Pericardium fibroblast (primary cell): ENCODE measurements around the gene STK40. TPM values are rescaled to one million over a fixed set of nuclear protein-coding genes. Genes with fewer than 3 reads are reported as not detected.

Source experiments
- total RNA-seq: library from RNA; depleted of rRNA; stranded (reverse); fragments of >200 nt; gene quantifications from 2 replicates; pipeline ENCODE4 v1.2.3, GENCODE V29; 2015

STK40 gene
- total RNA-seq: 11.7 and 21.9 TPM in 2 replicates

GRCh38 chr1:36385410-36386264 is at the start of gene STK40:
Gene STK40, minus strand, starts transcription at chr1:36385924. Its CDS starts 24,592 bp downstream, at chr1:36361332.

GRCh38 chr1:36397378-36398230 is 11.9 kb upstream of the STK40 start, which contains the start of gene LSM10:
Gene LSM10, minus strand, starts transcription at chr1:36397908. Its CDS starts 3,779 bp downstream, at chr1:36394129.

GRCh38 chr1:36323636-36324352 is 61.9 kb downstream of the STK40 start, which contains the start of gene EVA1B:
Gene EVA1B, minus strand, starts transcription at chr1:36323645. Its CDS starts 608 bp downstream, at chr1:36323037.

GRCh38 chr1:36306210-36306901 is 79.4 kb downstream of the STK40 start, which contains the start of gene SH3D21:
Gene SH3D21, plus strand, starts transcription at chr1:36306368. Its CDS starts 53 bp downstream, at chr1:36306421.

Other genes starting within 250 kb of the STK40 start
- gene TRAPPC3, start 236.4 kb downstream of the STK40 start, total RNA-seq: 84.8 and 112 TPM in 2 replicates
- 102 and 188 TPM in 2 replicates for gene MAP7D1, start 229.8 kb downstream of the STK40 start, total RNA-seq
- 58.5 and 62.3 TPM in 2 replicates for gene THRAP3, start 161.5 kb downstream of the STK40 start, total RNA-seq
- 2.4 and 3.2 TPM in 2 replicates for gene SH3D21, start 79.6 kb downstream of the STK40 start, total RNA-seq
- gene EVA1B, start 62.3 kb downstream of the STK40 start, total RNA-seq: 418 and 423 TPM in 2 replicates
- gene LSM10, start 12.0 kb upstream of the STK40 start, total RNA-seq: 33.2 and 38.2 TPM in 2 replicates
- 6.8 and 9.2 TPM in 2 replicates for gene OSCP1, start 64.5 kb upstream of the STK40 start, total RNA-seq
- gene MRPS15, start 78.5 kb upstream of the STK40 start, total RNA-seq: 82.3 and 109 TPM in 2 replicates
- not detected in 2 replicates for gene CSF3R, start 97.0 kb upstream of the STK40 start, total RNA-seq